Neural cell (in vitro differentiated cells): ENCODE results near the gene RPP30. TPM values are rescaled to one million over a fixed set of nuclear protein-coding genes. Genes with fewer than 3 reads are reported as not detected.

ENCODE experiments used
- H2AFZ ChIP-seq: fragments of 200-600, 300-800 bp; sonication (generic), shearing (Covaris generic); 2 replicates; pipeline ENCODE4 v1.6.0; 2014; ENCODE audit warnings: low read depth, mild to moderate bottlenecking, antibody characterized with exemption, low read length, moderate library complexity
- H3F3A ChIP-seq: fragments of 200-600 bp; shearing (Covaris generic); 2 replicates; pipeline ENCODE4 v1.6.1; 2016; ENCODE audit warnings: mild to moderate bottlenecking, moderate library complexity, mixed read lengths, antibody characterized with exemption, low read length; ENCODE audit not compliant: insufficient read depth, poor library complexity, severe bottlenecking
- H3K27ac ChIP-seq: fragments of 200-600, 300-800 bp; sonication (generic), shearing (Covaris generic); 2 replicates; pipeline ENCODE4 v1.5.1; 2014; ENCODE audit warnings: mild to moderate bottlenecking, low read length, moderate library complexity
- H3K27me3 ChIP-seq: fragments of 300-800, 200-600 bp; sonication (generic), shearing (Covaris generic); 2 replicates; pipeline ENCODE4 v1.6.0; 2014; ENCODE audit warnings: mild to moderate bottlenecking, low read depth, low read length, moderate library complexity; ENCODE audit not compliant: insufficient read depth
- H3K36me3 ChIP-seq: fragments of 300-800, 200-600 bp; sonication (generic), shearing (Covaris generic); 2 replicates; pipeline ENCODE4 v1.5.1; 2014; ENCODE audit warnings: mild to moderate bottlenecking, antibody characterized with exemption, low read length, moderate library complexity; ENCODE audit not compliant: insufficient read depth
- H3K4me2 ChIP-seq: fragments of 300-800, 200-600 bp; sonication (generic), shearing (Covaris generic); 2 replicates; pipeline ENCODE4 v1.6.0; 2014; ENCODE audit warnings: mild to moderate bottlenecking, low read length
- H3K4me3 ChIP-seq: fragments of 300-800, 200-600 bp; sonication (generic), shearing (Covaris generic); 2 replicates; pipeline ENCODE4 v1.5.1; 2014; ENCODE audit warnings: mild to moderate bottlenecking, low read length, moderate library complexity
- H3K79me2 ChIP-seq: fragments of 200-600 bp; shearing (Covaris generic); replicated peaks from 2 replicates; pipeline ENCODE4 v1.6.0; 2014; ENCODE audit warnings: mild to moderate bottlenecking, low read length, moderate library complexity; ENCODE audit not compliant: insufficient read depth
- H3K9ac ChIP-seq: fragments of 300-800, 200-600 bp; sonication (generic), shearing (Covaris generic); 2 replicates; pipeline ENCODE4 v1.6.1; 2016; ENCODE audit warnings: mild to moderate bottlenecking, low read length, mixed read lengths
- H3K9me2 ChIP-seq: fragments of 200-600 bp; shearing (Covaris generic); 2 replicates; pipeline ENCODE4 v1.6.1; 2016; ENCODE audit warnings: mild to moderate bottlenecking, low read length, mixed read lengths; ENCODE audit not compliant: insufficient read depth
- H3K9me3 ChIP-seq: fragments of 200-600, 300-800 bp; sonication (generic), shearing (Covaris generic); 2 replicates; pipeline ENCODE4 v1.6.1; 2016; ENCODE audit warnings: mild to moderate bottlenecking, mixed run types, low read length, moderate library complexity, mixed read lengths
- H4K20me1 ChIP-seq: fragments of 200-600 bp; shearing (Covaris generic); 2 replicates; pipeline ENCODE4 v1.6.1; 2016; ENCODE audit warnings: mild to moderate bottlenecking, mixed run types; ENCODE audit not compliant: insufficient read depth
- EP300 ChIP-seq: fragments of 450-650 bp; conservative IDR thresholded peaks from 2 replicates; pipeline ENCODE4 v1.6.1; 2014; ENCODE audit warnings: antibody characterized with exemption, mild to moderate bottlenecking, moderate library complexity; ENCODE audit not compliant: poor library complexity, severe bottlenecking
- EZH2 ChIP-seq: fragments of 200-600, 300-800 bp; shearing (Covaris generic), sonication (generic); IDR thresholded peaks from 2 replicates; pipeline ENCODE4 v1.6.1; 2014; ENCODE audit warnings: antibody characterized with exemption, low read length, borderline replicate concordance, mild to moderate bottlenecking; ENCODE audit not compliant: insufficient read depth, poor library complexity, severe bottlenecking
- MXI1 ChIP-seq: fragments of 450-650 bp; conservative IDR thresholded peaks from 2 replicates; pipeline ENCODE4 v1.6.1; 2014; ENCODE audit warnings: antibody characterized with exemption, mild to moderate bottlenecking; ENCODE audit not compliant: poor library complexity, severe bottlenecking
- POLR2AphosphoS5 ChIP-seq: IDR thresholded peaks from 2 replicates; pipeline ENCODE4 v1.6.1; 2012
- RAD21 ChIP-seq: fragments of 450-650 bp; conservative IDR thresholded peaks from 2 replicates; pipeline ENCODE4 v1.6.1; 2014; ENCODE audit warnings: antibody characterized with exemption, mild to moderate bottlenecking, moderate library complexity
- REST ChIP-seq: IDR thresholded peaks from 2 replicates; pipeline ENCODE4 v1.6.1; 2012; ENCODE audit warnings: borderline replicate concordance
- SMC3 ChIP-seq: fragments of 450-650 bp; conservative IDR thresholded peaks from 2 replicates; pipeline ENCODE4 v1.6.1; 2014; ENCODE audit warnings: antibody characterized with exemption, mild to moderate bottlenecking, moderate library complexity; ENCODE audit not compliant: poor library complexity
- TAF1 ChIP-seq: IDR thresholded peaks from 2 replicates; pipeline ENCODE4 v1.6.1; 2012; ENCODE audit warnings: low read depth
- polyA plus RNA-seq: library from polyadenylated mRNA; depleted of rRNA; stranded (reverse); fragments of >200 nt; gene quantifications from 2 replicates; pipeline ENCODE4 v1.2.3, GENCODE V29; 2014
- TF ChIP-seq, protein P1 (sequence below): fragments of 450-650 bp; IDR thresholded peaks from 2 replicates; pipeline ENCODE4 v1.5.1; 2014; ENCODE audit warnings: antibody characterized with exemption, mild to moderate bottlenecking, moderate library complexity; ENCODE audit not compliant: poor library complexity, severe bottlenecking

Gene RPP30
- polyA plus RNA-seq, 1 donor from 2014 or later, result 86.5 TPM

DNA sequence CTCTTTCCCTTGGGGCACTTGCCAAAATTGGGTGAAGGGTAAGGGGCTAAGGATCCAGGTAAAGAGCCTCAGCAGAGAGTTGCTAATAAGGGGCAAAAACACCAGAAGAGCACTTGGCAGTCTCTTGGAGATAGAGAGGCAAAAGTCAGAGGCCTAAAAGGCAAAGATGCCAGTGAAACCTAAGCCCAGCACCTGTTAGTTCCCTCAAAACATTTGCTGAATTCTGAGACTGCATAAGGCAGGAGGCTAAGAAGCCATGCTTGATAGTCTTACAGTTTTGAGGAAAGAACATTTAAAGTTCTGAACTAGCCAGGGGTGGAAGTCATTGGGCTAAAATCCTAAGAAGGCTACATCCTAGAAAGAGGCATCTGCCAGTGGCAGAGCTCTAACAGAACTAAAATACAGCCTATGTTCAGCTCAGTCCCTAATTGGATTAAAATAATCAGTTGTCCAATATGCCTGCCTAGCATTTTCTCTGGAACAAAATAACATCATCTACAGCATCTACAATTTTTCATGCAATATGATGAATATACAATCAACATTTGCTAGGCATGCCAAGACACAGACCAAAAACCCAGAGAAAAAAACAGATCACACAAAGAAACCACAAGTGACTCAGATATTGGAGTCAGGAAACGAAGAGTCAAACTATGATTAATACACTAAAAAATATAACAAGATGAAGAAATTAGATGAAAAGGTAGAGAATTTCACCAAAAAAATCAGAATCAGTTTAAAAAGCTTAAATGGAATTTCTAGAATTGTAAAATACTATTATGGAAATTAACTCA is 21.6 kb upstream of the RPP30 start:
- Histone ChIP-seq H3K27ac (no peak overlapping the region), H2AFZ (no peak overlapping the region), H3K9ac (no peak overlapping the region), H3K4me2 (no peak overlapping the region), H3K9me3 (peaks cover 5% of the 10 kb centered on the region), H3K27me3 (peaks cover 6% of the 10 kb centered on the region), H3F3A (no peaks in the 10 kb centered on the region), H4K20me1 (no peaks in the 10 kb centered on the region), H3K4me3 (no peak overlapping the region), H3K36me3 (no peaks in the 10 kb centered on the region), H3K9me2 (no peaks in the 10 kb centered on the region), H3K79me2 (no peaks in the 10 kb centered on the region)
- TF ChIP-seq POLR2AphosphoS5 (no peak), REST (no peak), EZH2 (no peak), MXI1 (no peak), EP300 (no peak)
- TF ChIP-seq, protein P1, sequence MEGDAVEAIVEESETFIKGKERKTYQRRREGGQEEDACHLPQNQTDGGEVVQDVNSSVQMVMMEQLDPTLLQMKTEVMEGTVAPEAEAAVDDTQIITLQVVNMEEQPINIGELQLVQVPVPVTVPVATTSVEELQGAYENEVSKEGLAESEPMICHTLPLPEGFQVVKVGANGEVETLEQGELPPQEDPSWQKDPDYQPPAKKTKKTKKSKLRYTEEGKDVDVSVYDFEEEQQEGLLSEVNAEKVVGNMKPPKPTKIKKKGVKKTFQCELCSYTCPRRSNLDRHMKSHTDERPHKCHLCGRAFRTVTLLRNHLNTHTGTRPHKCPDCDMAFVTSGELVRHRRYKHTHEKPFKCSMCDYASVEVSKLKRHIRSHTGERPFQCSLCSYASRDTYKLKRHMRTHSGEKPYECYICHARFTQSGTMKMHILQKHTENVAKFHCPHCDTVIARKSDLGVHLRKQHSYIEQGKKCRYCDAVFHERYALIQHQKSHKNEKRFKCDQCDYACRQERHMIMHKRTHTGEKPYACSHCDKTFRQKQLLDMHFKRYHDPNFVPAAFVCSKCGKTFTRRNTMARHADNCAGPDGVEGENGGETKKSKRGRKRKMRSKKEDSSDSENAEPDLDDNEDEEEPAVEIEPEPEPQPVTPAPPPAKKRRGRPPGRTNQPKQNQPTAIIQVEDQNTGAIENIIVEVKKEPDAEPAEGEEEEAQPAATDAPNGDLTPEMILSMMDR, result no peak

GRCh38 chr10:90855126-90855525 is 16.6 kb upstream of the RPP30 start:
- TF ChIP-seq EP300, result no peak
- no peak for TF ChIP-seq TAF1
- TF ChIP-seq SMC3, result no peak
- no peak for TF ChIP-seq POLR2AphosphoS5
- TF ChIP-seq, protein P1, result no peak
- no peak for TF ChIP-seq RAD21
- no peak for TF ChIP-seq REST
- no peak for TF ChIP-seq EZH2
- TF ChIP-seq MXI1, result no peak
- no peak overlapping the region for H3K4me2 ChIP-seq
- no peaks in the 10 kb centered on the region for H3K79me2 ChIP-seq
- H3F3A ChIP-seq, result no peaks in the 10 kb centered on the region
- no peak overlapping the region for H3K9ac ChIP-seq
- no peaks in the 10 kb centered on the region for H4K20me1 ChIP-seq
- no peak overlapping the region for H3K4me3 ChIP-seq
- no peaks in the 10 kb centered on the region for H3K9me2 ChIP-seq
- H3K27me3 ChIP-seq, result peaks cover 48% of the 10 kb centered on the region
- no peaks in the 10 kb centered on the region for H3K36me3 ChIP-seq
- H3K27ac ChIP-seq, result no peak overlapping the region
- peaks cover under 1% of the 10 kb centered on the region for H3K9me3 ChIP-seq
- H2AFZ ChIP-seq, result no peak overlapping the region
